ENCODE results near the gene CTSA. TPM values are rescaled to one million over a fixed set of nuclear protein-coding genes. Genes with fewer than 3 reads are reported as not detected.

Gene CTSA
- total and polyA plus RNA-seq, 2 of the 4 experiments (the other 2 are of a cell fraction), result 19.0 to 312 TPM

- Histone ChIP-seq H4K91ac (ENCODE audit: insufficient read depth, low read depth, low read length) (no peak overlapping the region), H3K23ac (ENCODE audit: low read depth, low read length) (no peak overlapping the region), H2BK15ac (ENCODE audit: low read depth, low read length) (no peak overlapping the region), H2AK9ac (replicated peaks; ENCODE audit: low read depth, low read length, poor library complexity) (no peak overlapping the region), H2BK120ac (ENCODE audit: low read depth, low read length) (no peak overlapping the region), H3K9me3 (ENCODE audit: control insufficient read depth, insufficient read depth, low read length) (no peaks in the 10 kb centered on the region), H2BK20ac (ENCODE audit: low read depth, low read length) (no peak overlapping the region), H2AFZ (replicated peaks; ENCODE audit: low read length, poor library complexity) (no peak overlapping the region), H2AK5ac (ENCODE audit: low read depth, low read length) (peak overlapping the region; percentile 29; the same call in 1 of the 2 replicates), H4K20me1 (ENCODE audit: insufficient read depth, low read length) (no peaks in the 10 kb centered on the region), H3K4me2 (ENCODE audit: low read depth, low read length) (no peak overlapping the region), H3K79me1 (ENCODE audit: low read depth in 1 of 2, low read length in 2 of 2) (peaks cover 25 to 47% of the 10 kb centered on the region in 2 experiments), H4K8ac (ENCODE audit: low read depth in 2 of 2, low read length in 2 of 2) (no peak overlapping the region), H3K9me1 (ENCODE audit: insufficient read depth, low read length) (peaks cover 7% of the 10 kb centered on the region), H3K4me1 (ENCODE audit: control insufficient read depth, insufficient read depth, low read length) (peaks cover 4% of the 10 kb centered on the region; the same call in 1 of the 2 replicates), H3K27me3 (ENCODE audit: control insufficient read depth, insufficient read depth, low read length) (no peaks in the 10 kb centered on the region), H3K4ac (ENCODE audit: low read depth, low read length) (no peak overlapping the region; the same call in 1 of the 2 replicates), H3K36me3 (ENCODE audit: control insufficient read depth, insufficient read depth, low read length) (no peaks in the 10 kb centered on the region), H3K4me3 (ENCODE audit: insufficient read depth, low read depth, low read length) (no peak overlapping the region), H2BK5ac (ENCODE audit: low read depth, low read length, poor library complexity, severe bottlenecking) (no peak overlapping the region), H3K9ac (ENCODE audit: low read depth, low read length) (no peak overlapping the region), H3K14ac (replicated peaks; ENCODE audit: low read depth, low read length) (no peak overlapping the region), H4K5ac (ENCODE audit: low read depth, low read length) (no peak overlapping the region), H3K27ac (ENCODE audit: insufficient read depth, low read length) (no peak overlapping the region), H3K18ac (ENCODE audit: low read depth, low read length) (no peak overlapping the region), H3K56ac (ENCODE audit: extremely low read depth, insufficient read depth, low read length) (no peak overlapping the region)
- intact Hi-C loops (cut with micrococcal nuclease) (no loop called here), in situ Hi-C loops (cut with MboI; ENCODE audit: low sequenced_read_pairs) (no loop called here), dilution Hi-C loops (cut with HindIII; ENCODE audit: low sequenced_read_pairs, unreplicated experiment) (no loop called here)
- POLR2A ChIA-PET (ENCODE audit: unreplicated experiment), result no interaction called here
- DNase-seq (peak; percentile 50), ATAC-seq (ENCODE audit: low read depth) (no peak)
- TF ChIP-seq MAFK (IDR thresholded peaks at IDR 0.05; ENCODE audit: low read depth, low read length), result no peak
- no TSS peak for BruUV-seq (replicated peaks)
- WGBS, 2 experiments (ENCODE audit: extremely low coverage in 2 of 2, insufficient read length in 1 of 2), result no CpG with 5 or more reads among the region's 7 CpGs
- CTCF ChIA-PET, result no interaction called here
Observed at GRCh38 chr20:45860560-45861220, 30.4 kb upstream of the CTSA start.
